HEK293 (cell line): ENCODE measurements around the gene AIFM3.

ENCODE experiments used
- CTCF ChIA-PET: fragments of 350-600 bp; formaldehyde crosslinking; extraction: SDS; loops from one replicate; lab custom pipeline; 2021; ENCODE audit warnings: antibody characterized with exemption; lab: Yijun Ruan, JAX
- POLR2A ChIA-PET: fragments of 300-600 bp; formaldehyde crosslinking; extraction: SDS; loops from one replicate; lab custom pipeline; 2020; ENCODE audit warnings: antibody characterized with exemption, inconsistent platforms; lab: Yijun Ruan, JAX
- H3K27ac ChIP-seq: fragments of 200-500 bp; sonication (Bioruptor generic); 2 replicates; pipeline ENCODE4 v1.5.1; 2014; ENCODE audit warnings: low read depth, low read length, control low read depth, inconsistent platforms; ENCODE audit errors: extremely low read depth
- H3K36me3 ChIP-seq, 2 experiments: fragments of 200-500 bp in 1 of 2; sonication (Bioruptor generic) in 1 of 2; 1 replicate in 1 of 2; 2 replicates in 1 of 2; pipeline ENCODE4 v1.5.1; 2014 to 2017; ENCODE audit warnings: inconsistent platforms in 2 of 2, low read length in 2 of 2; ENCODE audit not compliant: control insufficient read depth in 2 of 2, insufficient read depth in 1 of 2
- H3K4me1 ChIP-seq: fragments of 200-500 bp; sonication (Bioruptor generic); 2 replicates; pipeline ENCODE4 v1.5.1; 2014; ENCODE audit warnings: mild to moderate bottlenecking, low read length, inconsistent platforms; ENCODE audit not compliant: control insufficient read depth, insufficient read depth
- H3K4me3 ChIP-seq: 2 replicates; pipeline ENCODE4 v1.5.1; 2011; ENCODE audit warnings: low read depth, mild to moderate bottlenecking, control low read depth, low read length, moderate library complexity
- H3K9me3 ChIP-seq: fragments of 200-500 bp; sonication (Bioruptor generic); 2 replicates; pipeline ENCODE4 v1.5.1; 2014; ENCODE audit warnings: low read depth, low read length, inconsistent platforms; ENCODE audit not compliant: control insufficient read depth, insufficient read depth
- AEBP2 ChIP-seq: fragments of 450-650 bp; formaldehyde crosslinking; IDR thresholded peaks from 2 replicates; pipeline ENCODE4 v1.5.1; 2016; ENCODE audit warnings: missing biosample characterization, missing genetic modification characterization, borderline replicate concordance
- CTCF ChIP-seq: fragments of 450-650 bp; formaldehyde crosslinking; IDR thresholded peaks from 2 replicates; pipeline ENCODE4 v1.5.1; 2016; ENCODE audit warnings: missing biosample characterization, missing genetic modification characterization
- GLIS1 ChIP-seq: fragments of 450-650 bp; formaldehyde crosslinking; IDR thresholded peaks from 2 replicates; pipeline ENCODE4 v1.5.1; 2016; ENCODE audit warnings: missing biosample characterization, missing genetic modification characterization
- OSR2 ChIP-seq: fragments of 450-650 bp; formaldehyde crosslinking; IDR thresholded peaks from 2 replicates; pipeline ENCODE4 v1.5.1; 2016; ENCODE audit warnings: missing biosample characterization, missing genetic modification characterization
- PATZ1 ChIP-seq: fragments of 450-650 bp; formaldehyde crosslinking; IDR thresholded peaks from 2 replicates; pipeline ENCODE4 v1.5.1; 2016; ENCODE audit warnings: missing biosample characterization, missing genetic modification characterization
- PRDM10 ChIP-seq: fragments of 450-650 bp; formaldehyde crosslinking; IDR thresholded peaks from 2 replicates; pipeline ENCODE4 v1.5.1; 2016; ENCODE audit warnings: missing biosample characterization, missing genetic modification characterization
- SALL2 ChIP-seq: fragments of 450-650 bp; formaldehyde crosslinking; IDR thresholded peaks from 2 replicates; pipeline ENCODE4 v1.5.0; 2017; ENCODE audit warnings: missing biosample characterization, mild to moderate bottlenecking, missing genetic modification characterization, borderline replicate concordance
- SP7 ChIP-seq: fragments of 450-650 bp; formaldehyde crosslinking; IDR thresholded peaks from 2 replicates; pipeline ENCODE4 v1.5.1; 2016; ENCODE audit warnings: missing biosample characterization, missing genetic modification characterization
- WT1 ChIP-seq: fragments of 450-650 bp; formaldehyde crosslinking; IDR thresholded peaks from 2 replicates; pipeline ENCODE4 v1.5.1; 2016; ENCODE audit warnings: missing biosample characterization, missing genetic modification characterization
- ZBTB17 ChIP-seq: fragments of 450-650 bp; formaldehyde crosslinking; IDR thresholded peaks from 2 replicates; pipeline ENCODE4 v1.5.1; 2016; ENCODE audit warnings: missing biosample characterization, missing genetic modification characterization
- ZBTB48 ChIP-seq: fragments of 450-650 bp; formaldehyde crosslinking; IDR thresholded peaks from 2 replicates; pipeline ENCODE4 v1.5.1; 2016; ENCODE audit warnings: missing biosample characterization, missing genetic modification characterization
- ZBTB8A ChIP-seq: fragments of 450-650 bp; formaldehyde crosslinking; IDR thresholded peaks from 2 replicates; pipeline ENCODE4 v1.5.1; 2016; ENCODE audit warnings: missing biosample characterization, missing genetic modification characterization
- ZFP37 ChIP-seq: fragments of 450-650 bp; formaldehyde crosslinking; IDR thresholded peaks from 2 replicates; pipeline ENCODE4 v1.5.1; 2016; ENCODE audit warnings: missing biosample characterization, missing genetic modification characterization
- ZNF112 ChIP-seq: fragments of 450-650 bp; formaldehyde crosslinking; IDR thresholded peaks from 2 replicates; pipeline ENCODE4 v1.5.0; 2017; ENCODE audit warnings: missing biosample characterization, missing genetic modification characterization
- ZNF121 ChIP-seq: fragments of 450-650 bp; formaldehyde crosslinking; IDR thresholded peaks from 2 replicates; pipeline ENCODE4 v1.5.1; 2016; ENCODE audit warnings: missing biosample characterization, missing genetic modification characterization
- ZNF248 ChIP-seq: fragments of 450-650 bp; formaldehyde crosslinking; IDR thresholded peaks from 2 replicates; pipeline ENCODE4 v1.5.1; 2017; ENCODE audit warnings: missing biosample characterization, missing genetic modification characterization
- ZNF292 ChIP-seq: fragments of 450-650 bp; formaldehyde crosslinking; IDR thresholded peaks from 2 replicates; pipeline ENCODE4 v1.5.1; 2016; ENCODE audit warnings: low read depth, missing biosample characterization, missing genetic modification characterization, borderline replicate concordance
- ZNF341 ChIP-seq: fragments of 450-650 bp; formaldehyde crosslinking; IDR thresholded peaks from 2 replicates; pipeline ENCODE4; 2016; ENCODE audit warnings: low read depth, missing biosample characterization, missing genetic modification characterization
- ZNF449 ChIP-seq: fragments of 450-650 bp; formaldehyde crosslinking; IDR thresholded peaks from 2 replicates; pipeline ENCODE4 v1.5.1; 2017; ENCODE audit warnings: missing biosample characterization, mild to moderate bottlenecking, missing genetic modification characterization, moderate library complexity
- ZNF473 ChIP-seq: fragments of 450-650 bp; formaldehyde crosslinking; IDR thresholded peaks from 2 replicates; pipeline ENCODE4 v1.5.1; 2017; ENCODE audit warnings: missing biosample characterization, missing genetic modification characterization
- ZNF529 ChIP-seq: fragments of 450-650 bp; formaldehyde crosslinking; IDR thresholded peaks from 2 replicates; pipeline ENCODE4 v1.5.1; 2017; ENCODE audit warnings: missing genetic modification characterization, missing biosample characterization; ENCODE audit not compliant: insufficient replicate concordance
- ZNF555 ChIP-seq: fragments of 450-650 bp; formaldehyde crosslinking; conservative IDR thresholded peaks from 2 replicates; pipeline ENCODE4 v1.5.1; 2017; ENCODE audit warnings: missing biosample characterization, mild to moderate bottlenecking, missing genetic modification characterization, inconsistent platforms
- ZNF560 ChIP-seq: fragments of 450-650 bp; formaldehyde crosslinking; IDR thresholded peaks from 2 replicates; pipeline ENCODE4 v1.5.1; 2017; ENCODE audit warnings: missing biosample characterization, missing genetic modification characterization, borderline replicate concordance
- ZNF600 ChIP-seq: fragments of 450-650 bp; formaldehyde crosslinking; IDR thresholded peaks from 2 replicates; pipeline ENCODE4 v1.5.1; 2016; ENCODE audit warnings: missing biosample characterization, missing genetic modification characterization
- ZNF677 ChIP-seq: fragments of 450-650 bp; IDR thresholded peaks from 2 replicates; pipeline ENCODE4 v1.5.0; 2018; ENCODE audit warnings: missing biosample characterization, mild to moderate bottlenecking, missing genetic modification characterization, moderate library complexity
- ZSCAN16 ChIP-seq: fragments of 450-650 bp; formaldehyde crosslinking; IDR thresholded peaks from 2 replicates; pipeline ENCODE4 v1.5.1; 2016; ENCODE audit warnings: missing biosample characterization, missing genetic modification characterization
- ZSCAN23 ChIP-seq: fragments of 450-650 bp; formaldehyde crosslinking; IDR thresholded peaks from 2 replicates; pipeline ENCODE4 v1.5.1; 2016; ENCODE audit warnings: missing biosample characterization, missing genetic modification characterization

The AIFM3 gene

GRCh38 chr22:20956258-20957101, 10.6 kb upstream of the AIFM3 start:
- Histone ChIP-seq H3K4me3 (peak overlapping the region; percentile 50), H3K4me1 (no peaks in the 10 kb centered on the region), H3K9me3 (no peaks in the 10 kb centered on the region), H3K27ac (no peak overlapping the region), H3K36me3 (peaks cover 0 to 30% of the 10 kb centered on the region in 2 experiments; a peak in 2 of 3 replicates)
- CTCF ChIA-PET, result interaction anchor here (0.6 to 3.5 kb wide), 8 partner anchors 8 to 99 kb away, joined by 3 to 22 read pairs (median 4); no protein-coding TSS in a partner anchor
- POLR2A ChIA-PET, result interaction anchor here (0.5 to 3.3 kb wide), 5 partner anchors 18 to 198 kb away, joined by 3 to 6 read pairs (median 4); partner anchors contain the start of genes LZTR1 and THAP7
- TF ChIP-seq CTCF (tag by site-specific recombination) (peak; percentile 18; the same call in 1 of the 2 replicates), ZSCAN23 (tag by site-specific recombination) (no peak), PRDM10 (tag by site-specific recombination) (no peak), ZNF677 (tag by site-specific recombination) (no peak), ZNF292 (tag by site-specific recombination) (no peak), ZFP37 (tag by site-specific recombination) (0 out of 2 replicates have a peak, but pooled peaks have one; percentile 16), SP7 (tag by site-specific recombination) (peak; percentile 51), WT1 (tag by site-specific recombination) (peak; percentile 34; the same call in 1 of the 2 replicates), AEBP2 (tag by site-specific recombination) (no peak), ZNF449 (tag by site-specific recombination) (no peak), ZNF600 (tag by site-specific recombination) (peak; percentile 74), ZBTB8A (tag by site-specific recombination) (no peak), ZNF112 (tag by site-specific recombination) (no peak), ZNF555 (tag by site-specific recombination) (no peak), ZNF341 (no peak), ZNF560 (tag by site-specific recombination) (no peak), PATZ1 (tag by site-specific recombination) (peak; percentile 42), OSR2 (tag by site-specific recombination) (peak; percentile 71), ZNF473 (tag by site-specific recombination) (no peak), SALL2 (tag by site-specific recombination) (no peak), ZBTB17 (tag by site-specific recombination) (peak; percentile 45; the same call in 1 of the 2 replicates), GLIS1 (tag by site-specific recombination) (peak; percentile 39; the same call in 1 of the 2 replicates), ZNF248 (tag by site-specific recombination) (no peak), ZNF121 (no peak), ZNF529 (no peak), ZBTB48 (tag by site-specific recombination) (no peak), ZSCAN16 (tag by site-specific recombination) (no peak)
